Measurements from ENCODE around the gene TEX10.

- no peak for TF ChIP-seq POLR2AphosphoS5 (IDR thresholded peaks at IDR 0.05; ENCODE audit: low read depth, low read length)
- TF ChIP-seq POLR2A (IDR thresholded peaks at IDR 0.05; ENCODE audit: low read depth, low read length), result no peak
- TF ChIP-seq TAF1 (IDR thresholded peaks at IDR 0.05; ENCODE audit: low read depth, low read length), result no peak
Observed at GRCh38 chr9:100364013-100364412, 11.3 kb upstream of the TEX10 start.

All from GM12891 (cell line).